Measurements from ENCODE around the gene BAAT.

Gene BAAT

GRCh38 chr9:101398068-101398929 lies 13.5 kb upstream of the BAAT start, which contains the start of the genes MRPL50 and ZNF189:
Gene MRPL50 (minus strand): TSS chr9:101398618. CDS start chr9:101398592, 26 bp downstream.
Gene ZNF189 (plus strand): TSS chr9:101398851. CDS start chr9:101399157, 306 bp downstream.
- DNase-seq (ENCODE audit: low read depth in 2 of 2) = peak; percentile 97

DNA sequence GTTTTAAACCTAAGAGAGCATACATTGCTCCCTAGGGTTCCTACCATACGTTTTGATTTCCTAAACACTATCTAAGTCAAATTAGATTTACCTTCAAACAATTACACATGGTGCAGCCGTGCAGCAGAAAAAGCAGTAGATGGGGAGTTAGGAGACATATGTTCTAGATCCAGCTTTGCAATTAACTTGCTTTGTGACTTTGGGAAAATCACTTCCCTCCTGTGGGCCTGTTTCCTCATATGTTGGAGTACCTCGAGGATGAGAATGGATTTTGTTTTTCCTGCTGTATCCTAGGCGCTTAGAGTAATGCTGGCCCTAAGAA lies 12.9 kb upstream of the BAAT start:
- DNase-seq (ENCODE audit: low read depth in 2 of 2) = no peak

DNA sequence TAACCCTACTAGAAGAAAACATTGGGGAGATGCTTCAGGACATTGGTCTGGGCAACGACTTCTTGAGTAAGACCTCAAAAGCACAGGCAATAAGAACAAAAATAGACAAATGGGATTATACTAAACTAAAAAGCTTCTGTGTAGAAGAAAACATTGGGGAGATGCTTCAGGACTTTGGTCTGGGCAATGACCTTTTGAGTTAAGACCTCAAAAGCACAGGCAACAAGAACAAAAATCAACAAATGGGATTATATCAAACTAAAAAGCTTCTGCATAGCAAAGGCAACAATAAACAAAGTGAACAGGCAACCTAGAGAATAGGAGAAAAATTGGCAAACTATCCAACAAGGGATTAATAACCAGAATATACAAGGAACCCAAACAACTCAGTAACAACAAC lies 9.9 kb upstream of the BAAT start:
- no peak for DNase-seq (ENCODE audit: low read depth in 2 of 2)

GRCh38 chr9:101393135-101393534 lies 8.3 kb upstream of the BAAT start:
- DNase-seq (ENCODE audit: low read depth in 2 of 2) = no peak

DNA sequence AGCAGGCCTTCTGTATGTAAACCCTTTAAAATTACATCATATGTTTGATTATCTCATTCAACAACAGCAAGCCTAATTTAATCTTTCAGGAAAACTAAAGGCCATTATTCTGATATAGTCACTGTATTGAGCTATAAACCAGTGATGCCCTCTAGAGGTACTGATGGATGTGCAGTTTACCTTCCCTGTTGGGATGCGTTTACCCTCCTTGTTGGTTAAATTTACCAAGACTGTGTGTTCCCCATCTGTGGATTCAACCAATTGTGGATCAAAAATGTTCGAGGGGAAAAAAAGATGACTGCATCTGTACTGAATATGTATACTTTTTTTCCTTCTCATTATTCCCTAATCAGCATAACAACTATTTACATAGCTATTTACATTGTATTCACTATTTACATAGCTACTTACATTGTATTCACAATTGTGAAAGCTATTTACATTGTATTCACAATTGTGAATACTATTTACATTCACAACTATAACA lies 3.7 kb upstream of the BAAT start:
- no peak for DNase-seq (ENCODE audit: low read depth in 2 of 2)

- DNase-seq (ENCODE audit: low read depth in 2 of 2) = no peak
Observed at GRCh38 chr9:101387871-101388506, 3.2 kb upstream of the BAAT start.

GRCh38 chr9:101383361-101383760 lies 1.4 kb downstream of the BAAT start:
- no peak for DNase-seq (ENCODE audit: low read depth in 2 of 2)

DNA sequence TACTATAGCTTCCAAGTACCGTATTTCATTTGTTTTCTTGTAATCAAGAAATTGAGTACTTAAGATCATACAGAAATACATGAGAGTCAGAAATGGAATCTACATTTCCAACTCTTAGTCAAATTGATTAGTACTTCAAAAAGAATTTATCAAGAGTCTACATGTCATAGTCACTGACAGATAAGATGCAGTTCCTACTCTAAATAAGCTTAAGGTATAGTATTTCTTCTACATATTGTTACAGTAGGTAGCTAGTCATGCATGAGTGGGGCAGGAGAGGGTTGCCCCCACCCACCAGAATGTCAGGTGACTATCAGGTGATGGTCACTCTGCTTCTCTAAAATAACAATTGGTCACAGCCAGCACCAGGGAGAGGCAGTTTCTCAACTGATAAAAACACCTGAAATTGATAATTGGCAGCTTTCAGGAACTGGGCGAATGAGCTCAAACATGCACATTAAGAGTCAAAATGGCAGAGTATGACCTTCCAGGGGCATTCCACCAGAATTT lies 2.9 kb downstream of the BAAT start:
- DNase-seq (ENCODE audit: low read depth in 2 of 2) = no peak

DNA sequence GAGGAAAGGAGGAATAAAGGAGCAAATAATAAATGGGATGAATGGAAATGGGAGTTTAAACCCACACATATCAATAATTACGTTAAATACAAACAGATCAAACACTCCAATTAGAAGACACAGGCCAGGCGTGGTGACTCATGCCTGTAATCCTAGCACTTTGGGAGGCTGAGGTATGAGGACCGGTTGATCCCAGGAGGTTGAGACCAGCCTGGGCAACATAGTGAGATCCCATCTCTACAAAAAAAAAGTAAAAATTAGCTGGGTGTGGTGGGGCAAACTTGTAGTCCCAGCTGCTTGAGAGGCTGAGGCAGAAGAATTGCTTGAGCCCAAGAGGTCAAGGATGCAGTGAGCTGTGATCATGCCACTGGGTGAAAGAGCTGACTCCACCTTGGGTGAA lies 3.7 kb downstream of the BAAT start:
- no peak for DNase-seq (ENCODE audit: low read depth in 2 of 2)

- DNase-seq (ENCODE audit: low read depth in 2 of 2) = no peak
Observed at GRCh38 chr9:101380295-101380694, 4.5 kb downstream of the BAAT start.

- DNase-seq (ENCODE audit: low read depth in 2 of 2) = peak; percentile 75 to 77
Observed at GRCh38 chr9:101376111-101376848, 8.5 kb downstream of the BAAT start.

DNA sequence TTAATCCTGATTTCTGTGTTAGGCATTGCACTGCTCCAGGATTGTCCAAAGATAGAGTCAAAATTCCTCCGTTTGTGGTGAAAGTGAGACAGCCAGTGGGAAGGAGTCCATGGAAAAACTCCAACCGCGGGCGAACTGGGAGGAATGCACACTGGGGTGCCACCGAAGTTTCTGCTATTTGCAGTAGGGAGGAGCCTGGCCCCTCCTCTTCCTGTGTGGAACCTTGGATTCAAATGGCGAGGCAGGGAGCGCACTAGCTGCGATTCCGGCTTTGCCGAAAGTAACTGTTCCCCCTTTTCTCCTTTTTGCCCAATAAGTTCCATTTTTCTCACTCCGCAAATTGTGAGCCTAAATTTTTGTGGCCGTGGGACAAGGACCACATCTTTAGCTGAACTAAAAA lies 9.3 kb downstream of the BAAT start:
- no peak for DNase-seq (ENCODE audit: low read depth in 2 of 2)

- DNase-seq (ENCODE audit: low read depth in 2 of 2) = no peak
Observed at GRCh38 chr9:101372327-101373118, 12.3 kb downstream of the BAAT start.

DNA sequence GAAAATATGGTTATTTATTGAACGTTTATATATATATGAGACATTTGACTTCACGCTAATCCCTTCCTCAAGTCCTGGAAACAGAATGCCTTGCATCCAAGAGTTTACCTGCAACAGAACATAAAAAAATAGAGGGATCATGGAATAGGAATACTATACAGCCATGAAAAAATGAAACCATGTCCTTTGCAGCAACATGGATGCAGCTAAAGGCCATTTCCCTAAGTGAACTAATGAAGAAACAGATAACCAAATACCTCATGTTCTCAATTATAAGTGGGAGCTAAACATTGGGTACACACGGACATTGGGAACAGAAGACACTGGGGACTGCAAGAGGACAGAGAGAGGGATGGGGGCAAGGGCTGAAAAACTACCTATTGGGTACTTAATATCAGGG lies 13.0 kb downstream of the BAAT start:
- no peak for DNase-seq (ENCODE audit: low read depth in 2 of 2)

DNA sequence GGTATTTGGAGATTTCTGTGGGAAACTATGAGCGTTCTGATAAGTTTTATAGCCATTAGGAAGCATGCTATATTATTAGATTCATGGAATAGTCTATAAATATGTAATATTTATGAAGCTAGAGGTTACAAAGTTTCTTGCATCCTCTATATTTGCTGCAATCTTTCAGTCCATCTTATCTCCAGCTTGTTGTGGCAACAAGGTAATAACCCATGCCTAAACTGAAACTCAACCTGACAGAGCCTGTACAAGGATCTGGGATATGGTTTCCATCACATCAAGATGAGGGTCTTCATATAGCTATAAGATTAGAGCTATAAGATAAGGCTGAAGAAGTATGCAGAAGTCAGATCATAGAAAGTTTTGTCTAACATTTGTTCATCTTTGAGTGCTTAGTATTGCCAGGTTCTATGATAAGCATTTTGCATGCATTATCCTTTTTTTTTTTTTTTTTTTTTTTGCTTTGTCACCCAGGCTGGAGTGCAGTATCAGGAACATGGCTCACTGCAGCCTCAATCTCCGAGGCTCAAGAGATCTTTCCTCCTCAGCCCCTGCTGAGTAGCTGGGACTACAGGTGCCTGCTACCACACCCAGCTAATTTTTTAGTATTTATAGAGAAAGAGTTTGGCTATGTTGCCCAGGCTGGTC lies 14.8 kb downstream of the BAAT start:
- no peak for DNase-seq (ENCODE audit: low read depth in 2 of 2)

DNA sequence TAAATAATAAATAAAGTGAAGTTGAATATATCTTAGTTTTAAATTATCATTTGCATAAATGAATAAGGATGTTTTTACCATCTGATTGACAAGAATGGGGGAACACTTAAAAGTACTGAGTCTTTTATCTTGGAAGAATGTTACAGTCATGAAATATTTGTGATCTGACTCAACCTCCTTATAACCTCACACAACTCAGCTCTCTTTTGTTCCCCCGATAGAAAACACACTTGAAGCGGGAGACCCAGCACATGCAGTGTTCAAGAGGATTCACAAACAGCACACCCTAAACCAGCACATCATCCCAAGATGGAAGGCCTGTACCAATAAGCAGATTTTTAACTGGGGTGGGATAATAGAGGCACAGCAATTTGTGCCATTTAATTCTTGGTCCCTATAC lies 15.5 kb downstream of the BAAT start:
- peak in 1 of 2 experiments; percentile 20 for DNase-seq (ENCODE audit: low read depth in 2 of 2)

- no peak for DNase-seq (ENCODE audit: low read depth in 2 of 2)
Observed at GRCh38 chr9:101367323-101367722, 17.5 kb downstream of the BAAT start.

DNA sequence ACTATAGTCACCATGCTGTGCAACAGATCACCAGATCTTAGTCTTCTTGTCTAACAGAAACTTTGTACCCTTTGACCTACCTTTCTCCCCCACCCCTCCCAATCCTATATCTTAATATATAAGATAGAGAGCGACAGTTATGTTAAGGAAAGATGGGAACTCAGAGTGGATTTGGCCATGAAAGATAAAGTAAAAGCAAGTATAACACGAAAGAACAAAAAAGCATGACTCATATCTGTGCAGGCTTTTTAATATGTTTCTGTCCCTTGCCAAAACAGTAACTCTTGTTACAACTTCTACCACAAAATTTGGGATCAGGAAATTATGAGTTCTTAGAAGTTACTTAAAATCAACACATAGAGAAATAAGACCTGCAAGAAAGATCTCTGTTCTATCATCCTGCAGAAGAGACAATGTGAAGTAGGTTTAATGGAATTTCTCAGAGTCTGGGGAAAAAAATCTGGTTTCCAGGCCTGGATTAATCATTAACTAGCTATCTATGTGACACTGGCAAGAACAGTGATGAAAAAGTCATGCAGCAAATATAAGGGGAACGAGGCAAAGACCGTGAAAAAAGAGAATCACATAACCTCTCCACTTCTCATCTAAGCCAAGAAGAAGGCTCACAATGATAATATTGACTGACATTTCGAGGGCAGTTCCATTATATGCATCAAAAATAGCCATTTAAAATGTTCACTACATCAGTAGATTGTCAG lies 18.6 kb downstream of the BAAT start:
- peak in 1 of 2 experiments; percentile 37 for DNase-seq (ENCODE audit: low read depth in 2 of 2)

GRCh38 chr9:101365181-101365580 lies 19.6 kb downstream of the BAAT start:
- DNase-seq (ENCODE audit: low read depth in 2 of 2) = peak; percentile 58 to 70

DNA sequence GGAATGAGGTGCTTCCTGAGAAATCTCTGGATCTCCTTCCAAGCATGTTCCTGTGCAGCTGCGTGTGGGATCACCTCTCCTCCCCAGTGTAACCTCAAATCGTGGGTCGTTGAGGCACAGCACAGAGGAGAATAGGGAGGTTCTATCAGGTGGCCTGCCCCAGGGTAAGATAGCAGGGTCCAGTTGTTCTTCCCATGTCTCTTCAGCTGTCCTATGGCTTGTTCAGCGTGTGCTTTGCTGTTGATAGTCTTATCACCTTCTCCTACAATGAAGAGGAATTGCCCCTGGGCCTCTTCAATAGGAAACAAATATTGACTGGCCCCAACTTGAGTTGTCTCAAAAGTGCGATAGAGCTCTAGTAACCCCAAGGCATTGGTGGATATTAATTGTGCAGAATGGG lies 22.4 kb downstream of the BAAT start:
- no peak for DNase-seq (ENCODE audit: low read depth in 2 of 2)

Data from fibroblast of skin of left biceps (primary cell).